Body of pancreas (tissue), 4 donors: ENCODE measurements around the gene CD300E. TPM values are rescaled to one million over a fixed set of nuclear protein-coding genes. Genes with fewer than 3 reads are reported as not detected.

Source experiments
- ATAC-seq: fragments of 150-250 bp; one replicate; pipeline ENCODE4 v1.9.1; 2016
- DNase-seq, 4 donors: peaks; one replicate each; pipeline ENCODE4 v3.0.0-alpha.2; 2019
- H3K27ac ChIP-seq, 4 donors: fragments of 200-600 bp; sonication (generic); 1 replicate in 3 of 4; 2 replicates in 1 of 4; pipeline versions ENCODE4 v1.5.1 to v1.6.1; 2016 to 2019; ENCODE audit warnings: mild to moderate bottlenecking in 1 of 4, mixed read lengths in 1 of 4, moderate library complexity in 1 of 4
- H3K27me3 ChIP-seq, 2 donors: fragments of 200-600 bp; sonication (generic); one replicate each; pipeline ENCODE4 v1.6.0; 2016; ENCODE audit warnings: mild to moderate bottlenecking in 1 of 2
- H3K36me3 ChIP-seq, 2 donors: fragments of 200-600 bp; sonication (generic); replicated peaks in 1 of 2; 2 replicates each; pipeline ENCODE4 v1.5.1; 2016; ENCODE audit warnings: low read depth in 2 of 2; ENCODE audit not compliant: insufficient read depth in 1 of 2
- H3K4me1 ChIP-seq: fragments of 200-600 bp; sonication (generic); one replicate; pipeline ENCODE4 v1.6.0; 2016
- H3K4me3 ChIP-seq, 2 donors: fragments of 200-600 bp; sonication (generic); 1 replicate in 1 of 2; 2 replicates in 1 of 2; pipeline ENCODE4 v1.5.1; 2016 to 2019
- H3K9me3 ChIP-seq, 3 donors: fragments of 200-600 bp; sonication (generic); 1 replicate in 2 of 3; 2 replicates in 1 of 3; pipeline ENCODE4 v1.5.1; 2016
- POLR2A ChIP-seq, 3 donors: fragments of 450-650 bp; IDR thresholded peaks; one replicate each; pipeline ENCODE4 v1.6.1; 2016; ENCODE audit warnings: antibody characterized with exemption in 3 of 3, mild to moderate bottlenecking in 2 of 3
- WGBS, 2 donors: methylation state at CpG; one replicate each; pipeline ENCODE4 v1.1.5; 2017; 5-methylcytosine and 5-hydroxymethylcytosine counted together
- intact Hi-C: fragments of 100-400 bp; cut with DNase I; formaldehyde crosslinking; loops from one replicate; pipeline ENCODE4 v1.15.1; 2023
- total RNA-seq, 2 donors: library from RNA; depleted of rRNA; stranded (reverse); fragments of >200 nt; gene quantifications; one replicate each; pipeline ENCODE4 v1.1.0, GENCODE V29; 2016
- TF ChIP-seq, protein P1 (sequence below), 7 experiments: fragments of 450-650 bp in 4 of 7; fragments of 200-600 bp in 3 of 7; sonication (generic) in 3 of 7; IDR thresholded peaks; one replicate each; pipeline ENCODE4 v1.5.1; 2016 to 2019; ENCODE audit warnings: antibody characterized with exemption in 7 of 7

CD300E gene
- total RNA-seq, 2 donors from 2014 or later = not detected

GRCh38 chr17:74610108-74610507, 13.4 kb downstream of the CD300E start:
- WGBS, 2 donors = 22 to 35% methylated on average over 2 of the region's 2 CpGs
- intact Hi-C loops = no loop called here
- Histone ChIP-seq H3K27me3 (no peaks in the 10 kb centered on the region), H3K4me3 (no peak overlapping the region), H3K27ac (no peak overlapping the region), H3K4me1 (no peaks in the 10 kb centered on the region), H3K9me3 (no peaks in the 10 kb centered on the region), H3K36me3 (no peaks in the 10 kb centered on the region)
- ATAC-seq (no peak), DNase-seq (no peak)
- TF ChIP-seq, protein P1, sequence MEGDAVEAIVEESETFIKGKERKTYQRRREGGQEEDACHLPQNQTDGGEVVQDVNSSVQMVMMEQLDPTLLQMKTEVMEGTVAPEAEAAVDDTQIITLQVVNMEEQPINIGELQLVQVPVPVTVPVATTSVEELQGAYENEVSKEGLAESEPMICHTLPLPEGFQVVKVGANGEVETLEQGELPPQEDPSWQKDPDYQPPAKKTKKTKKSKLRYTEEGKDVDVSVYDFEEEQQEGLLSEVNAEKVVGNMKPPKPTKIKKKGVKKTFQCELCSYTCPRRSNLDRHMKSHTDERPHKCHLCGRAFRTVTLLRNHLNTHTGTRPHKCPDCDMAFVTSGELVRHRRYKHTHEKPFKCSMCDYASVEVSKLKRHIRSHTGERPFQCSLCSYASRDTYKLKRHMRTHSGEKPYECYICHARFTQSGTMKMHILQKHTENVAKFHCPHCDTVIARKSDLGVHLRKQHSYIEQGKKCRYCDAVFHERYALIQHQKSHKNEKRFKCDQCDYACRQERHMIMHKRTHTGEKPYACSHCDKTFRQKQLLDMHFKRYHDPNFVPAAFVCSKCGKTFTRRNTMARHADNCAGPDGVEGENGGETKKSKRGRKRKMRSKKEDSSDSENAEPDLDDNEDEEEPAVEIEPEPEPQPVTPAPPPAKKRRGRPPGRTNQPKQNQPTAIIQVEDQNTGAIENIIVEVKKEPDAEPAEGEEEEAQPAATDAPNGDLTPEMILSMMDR (IDR thresholded peaks at IDR 0.05) = no peak
- TF ChIP-seq POLR2A (IDR thresholded peaks at IDR 0.05) = no peak

DNA sequence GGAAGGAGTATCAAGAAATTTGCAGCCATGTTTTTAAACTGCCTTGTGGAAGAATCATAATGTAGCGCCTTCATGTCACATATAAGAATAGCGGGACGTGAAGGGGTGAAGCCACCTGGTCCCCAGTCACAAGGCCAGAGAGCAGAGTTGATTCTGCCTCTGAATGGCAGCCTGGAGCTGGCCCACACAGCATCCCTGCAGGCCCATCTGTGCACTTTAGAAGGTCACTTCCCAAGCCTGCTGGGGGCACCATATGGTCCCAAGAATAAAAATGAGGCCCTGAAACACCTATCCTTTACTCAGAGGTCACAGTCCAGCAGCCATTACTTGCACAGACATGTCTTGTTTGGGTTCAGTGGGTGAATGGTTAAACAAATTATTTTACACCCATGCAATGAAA, 15.0 kb downstream of the CD300E start:
- no peaks in the 10 kb centered on the region for H3K9me3 ChIP-seq
- no peak overlapping the region for H3K27ac ChIP-seq
- intact Hi-C loops = no loop called here
- H3K27me3 ChIP-seq = no peaks in the 10 kb centered on the region
- ATAC-seq (no peak), DNase-seq (no peak)
- no peaks in the 10 kb centered on the region for H3K4me1 ChIP-seq
- 92 to 95% methylated on average over 3 of the region's 3 CpGs for WGBS, 2 donors
- H3K36me3 ChIP-seq = no peaks in the 10 kb centered on the region
- no peak overlapping the region for H3K4me3 ChIP-seq
- TF ChIP-seq POLR2A (IDR thresholded peaks at IDR 0.05) = no peak
- TF ChIP-seq, protein P1 (IDR thresholded peaks at IDR 0.05) = no peak

DNA sequence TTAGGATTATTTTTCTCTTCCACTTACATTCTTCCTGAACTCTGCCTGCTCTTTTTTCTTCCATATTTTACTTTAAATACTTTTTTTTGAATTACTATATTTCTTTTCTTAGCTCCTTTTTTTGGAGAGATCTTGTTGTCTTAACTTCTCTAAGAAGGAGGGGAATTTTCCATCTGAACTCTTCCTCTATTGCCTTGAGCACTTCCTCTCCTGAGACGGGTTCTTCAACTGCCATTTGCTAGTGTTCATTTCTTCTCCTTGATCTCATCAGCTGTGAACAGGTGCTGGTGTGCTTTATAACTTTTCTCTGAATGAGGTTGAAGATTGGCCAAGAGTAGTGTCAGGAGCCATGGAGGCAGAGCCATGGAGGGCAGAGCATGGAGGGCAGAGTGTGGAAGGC, 16.3 kb downstream of the CD300E start:
- intact Hi-C loops = no loop called here
- no peak overlapping the region for H3K27ac ChIP-seq
- WGBS, 2 donors = 48 to 50% methylated on average over 1 of the region's 1 CpG

GRCh38 chr17:74606050-74606449, 17.5 kb downstream of the CD300E start:
- no peak for DNase-seq
- Histone ChIP-seq H3K4me3 (no peak overlapping the region), H3K4me1 (no peaks in the 10 kb centered on the region), H3K27me3 (peaks cover 0 to 7% of the 10 kb centered on the region in 2 donors), H3K27ac (no peak overlapping the region), H3K36me3 (no peaks in the 10 kb centered on the region), H3K9me3 (no peaks in the 10 kb centered on the region)
- intact Hi-C loops = no loop called here
- no peak for ATAC-seq
- TF ChIP-seq POLR2A (IDR thresholded peaks at IDR 0.05) = no peak
- TF ChIP-seq, protein P1 (IDR thresholded peaks at IDR 0.05) = no peak
- WGBS, 2 donors = 80 to 84% methylated on average over 7 to 8 of the region's 8 CpGs

More for the DNA sequence above, 16.3 kb downstream of the CD300E start:
- ATAC-seq = no peak
- Histone ChIP-seq H3K27me3 (no peaks in the 10 kb centered on the region), H3K4me3 (no peak overlapping the region), H3K4me1 (no peaks in the 10 kb centered on the region), H3K9me3 (no peaks in the 10 kb centered on the region), H3K36me3 (no peaks in the 10 kb centered on the region)
- no peak for DNase-seq
- TF ChIP-seq, protein P1 (IDR thresholded peaks at IDR 0.05) = no peak
- TF ChIP-seq POLR2A (IDR thresholded peaks at IDR 0.05) = no peak

- Histone ChIP-seq H3K4me1 (no peaks in the 10 kb centered on the region), H3K27me3 (peaks cover 0 to 7% of the 10 kb centered on the region in 2 donors), H3K36me3 (no peaks in the 10 kb centered on the region), H3K9me3 (no peaks in the 10 kb centered on the region), H3K27ac (no peak overlapping the region), H3K4me3 (no peak overlapping the region)
- intact Hi-C loops = no loop called here
- 44 to 55% methylated on average over 10 of the region's 10 CpGs for WGBS, 2 donors
- no peak for TF ChIP-seq POLR2A (IDR thresholded peaks at IDR 0.05)
- TF ChIP-seq, protein P1 (IDR thresholded peaks at IDR 0.05) = no peak
- DNase-seq = peak in 3 of 4 donors; percentile 20 to 29 (median 20)
- peak; percentile 38 for ATAC-seq
Measured at GRCh38 chr17:74605361-74605760, 18.2 kb downstream of the CD300E start.
